Keratinocyte (primary cell): ENCODE results near the gene TALDO1. TPM values are rescaled to one million over a fixed set of nuclear protein-coding genes. Genes with fewer than 3 reads are reported as not detected.
A peak's percentile ranks its signal among the peaks of the same experiment; 100 is the strongest.

ENCODE experiments used
- DNase-seq: peaks from one replicate; pipeline ENCODE4 v3.0.0-alpha.2; 2011; ENCODE audit warnings: low read depth, missing footprints, low spot score
- FAIRE-seq: peaks from 2 replicates; lab custom pipeline; 2011; peaks lifted over from hg19 to GRCh38; lab: Jason Lieb, UNC
- H2AFZ ChIP-seq: 2 replicates; pipeline ENCODE4 v1.6.0; 2012; ENCODE audit warnings: low read length, control low read depth, inconsistent platforms; ENCODE audit not compliant: control insufficient read depth
- H3K27ac ChIP-seq: 2 replicates; pipeline ENCODE4 v1.5.1; 2011; ENCODE audit warnings: low read length; ENCODE audit not compliant: control insufficient read depth, insufficient read depth
- H3K27me3 ChIP-seq: 3 replicates; pipeline ENCODE4 v1.6.0; 2011; ENCODE audit warnings: low read length; ENCODE audit not compliant: control insufficient read depth, insufficient read depth; ENCODE audit errors: extremely low read depth
- H3K36me3 ChIP-seq, 2 experiments: 2 replicates in 1 of 2; 3 replicates in 1 of 2; pipeline ENCODE4 v1.5.1; 2011; ENCODE audit warnings: low read length in 2 of 2, mild to moderate bottlenecking in 1 of 2; ENCODE audit not compliant: control insufficient read depth in 2 of 2, insufficient read depth in 2 of 2; ENCODE audit errors: extremely low read depth in 1 of 2
- H3K4me1 ChIP-seq: 3 replicates; pipeline ENCODE4 v1.5.1; 2011; ENCODE audit warnings: low read length; ENCODE audit not compliant: control insufficient read depth, insufficient read depth; ENCODE audit errors: extremely low read depth
- H3K4me2 ChIP-seq: 3 replicates; pipeline ENCODE4 v1.6.0; 2011; ENCODE audit warnings: low read depth, low read length; ENCODE audit not compliant: control insufficient read depth, insufficient read depth; ENCODE audit errors: extremely low read depth
- H3K4me3 ChIP-seq, 3 experiments: fragments of 200-600 bp in 1 of 3; sonication (generic) in 1 of 3; 2 replicates in 2 of 3; 3 replicates in 1 of 3; pipeline ENCODE4 v1.5.1; 2011 to 2016; ENCODE audit warnings: low read length in 3 of 3, mild to moderate bottlenecking in 3 of 3, control low read depth in 2 of 3, inconsistent platforms in 1 of 3, low read depth in 1 of 3, mixed read lengths in 1 of 3, mixed run types in 1 of 3, moderate library complexity in 1 of 3; ENCODE audit not compliant: control insufficient read depth in 2 of 3, insufficient read depth in 2 of 3; ENCODE audit errors: extremely low read depth in 1 of 3
- H3K79me2 ChIP-seq: 2 replicates; pipeline ENCODE4 v1.6.0; 2012; ENCODE audit warnings: low read length; ENCODE audit not compliant: control insufficient read depth, insufficient read depth
- H3K9ac ChIP-seq: 3 replicates; pipeline ENCODE4 v1.6.0; 2011; ENCODE audit warnings: low read length; ENCODE audit not compliant: control insufficient read depth, insufficient read depth; ENCODE audit errors: extremely low read depth
- H3K9me1 ChIP-seq: 3 replicates; pipeline ENCODE4 v1.6.0; 2011; ENCODE audit warnings: low read length; ENCODE audit not compliant: control insufficient read depth, insufficient read depth; ENCODE audit errors: extremely low read depth
- H3K9me3 ChIP-seq: 2 replicates; pipeline ENCODE4 v1.5.1; 2012; ENCODE audit warnings: low read depth, low read length; ENCODE audit not compliant: control insufficient read depth
- H4K20me1 ChIP-seq: 3 replicates; pipeline ENCODE4 v1.6.0; 2011; ENCODE audit warnings: low read length; ENCODE audit not compliant: control insufficient read depth, insufficient read depth; ENCODE audit errors: extremely low read depth
- EZH2 ChIP-seq: IDR thresholded peaks from one replicate; pipeline ENCODE4 v1.6.1; 2012; ENCODE audit warnings: inconsistent platforms, mild to moderate bottlenecking, low read length, moderate library complexity
- dilution Hi-C: fragments of 300-500 bp; cut with MboI; formaldehyde crosslinking; loops from one replicate; pipeline ENCODE4 v1.7.0; 2020; ENCODE audit warnings: low sequenced_read_pairs; ENCODE audit not compliant: extremely low pct_ligation_motif_present
- polyA plus RNA-seq, 5 experiments: library from polyadenylated mRNA; depleted of rRNA in 3 of 5; stranded (reverse) in 3 of 5; stranded (forward) in 1 of 5; unstranded in 1 of 5; fragments of >200 nt; gene quantifications; 1 replicate in 1 of 5; 2 replicates in 3 of 5; 3 replicates in 1 of 5; pipeline versions ENCODE4 v1.2.1 to v1.2.3, GENCODE V29; 2011 to 2012; ENCODE audit warnings: missing spikeins in 2 of 5, low read depth in 1 of 5, low replicate concordance in 1 of 5
- TF ChIP-seq, protein P1 (sequence below), 3 experiments: IDR thresholded peaks in 1 of 3; conservative IDR thresholded peaks in 1 of 3; optimal IDR thresholded peaks in 1 of 3; 2 replicates in 2 of 3; 3 replicates in 1 of 3; pipeline versions ENCODE3 to v1.5.1; 2011; ENCODE audit warnings: low read length in 3 of 3, mild to moderate bottlenecking in 3 of 3, moderate library complexity in 2 of 3, control low read depth in 1 of 3, inconsistent platforms in 1 of 3; ENCODE audit not compliant: insufficient read depth in 2 of 3; ENCODE audit errors: extremely low read depth in 1 of 3

The TALDO1 gene
- polyA plus RNA-seq, 1 donor (not counting 4 experiments of a cell fraction or from before 2014, with no cell fraction given): 162 TPM

DNA sequence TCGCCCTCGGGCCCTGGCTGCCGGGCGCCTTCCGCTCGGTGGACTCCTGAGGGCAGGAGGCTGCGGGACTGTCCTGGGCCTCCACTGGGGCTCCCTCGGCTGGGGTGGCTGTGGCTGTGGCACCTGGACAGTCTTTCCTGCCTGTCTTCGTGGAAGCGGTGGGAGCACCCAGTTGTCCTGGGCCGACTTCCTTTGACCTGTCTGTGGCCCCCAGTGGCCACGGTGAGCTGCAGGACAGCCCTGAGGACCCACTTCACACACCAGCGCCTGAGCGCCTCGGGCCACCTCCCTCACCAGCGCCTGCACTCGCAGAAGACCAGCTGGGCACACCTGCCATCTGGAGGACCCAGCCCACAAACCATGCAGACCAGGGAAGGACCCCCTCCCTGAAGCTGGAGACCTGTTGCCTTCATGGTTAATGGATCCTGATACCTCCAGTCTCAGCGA is 43.0 kb upstream of the TALDO1 start:
- no peak for TF ChIP-seq EZH2
- TF ChIP-seq, protein P1, sequence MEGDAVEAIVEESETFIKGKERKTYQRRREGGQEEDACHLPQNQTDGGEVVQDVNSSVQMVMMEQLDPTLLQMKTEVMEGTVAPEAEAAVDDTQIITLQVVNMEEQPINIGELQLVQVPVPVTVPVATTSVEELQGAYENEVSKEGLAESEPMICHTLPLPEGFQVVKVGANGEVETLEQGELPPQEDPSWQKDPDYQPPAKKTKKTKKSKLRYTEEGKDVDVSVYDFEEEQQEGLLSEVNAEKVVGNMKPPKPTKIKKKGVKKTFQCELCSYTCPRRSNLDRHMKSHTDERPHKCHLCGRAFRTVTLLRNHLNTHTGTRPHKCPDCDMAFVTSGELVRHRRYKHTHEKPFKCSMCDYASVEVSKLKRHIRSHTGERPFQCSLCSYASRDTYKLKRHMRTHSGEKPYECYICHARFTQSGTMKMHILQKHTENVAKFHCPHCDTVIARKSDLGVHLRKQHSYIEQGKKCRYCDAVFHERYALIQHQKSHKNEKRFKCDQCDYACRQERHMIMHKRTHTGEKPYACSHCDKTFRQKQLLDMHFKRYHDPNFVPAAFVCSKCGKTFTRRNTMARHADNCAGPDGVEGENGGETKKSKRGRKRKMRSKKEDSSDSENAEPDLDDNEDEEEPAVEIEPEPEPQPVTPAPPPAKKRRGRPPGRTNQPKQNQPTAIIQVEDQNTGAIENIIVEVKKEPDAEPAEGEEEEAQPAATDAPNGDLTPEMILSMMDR (optimal IDR thresholded peaks at IDR 0.05 in 1 of 3, IDR thresholded peaks at IDR 0.05 in 1 of 3, conservative IDR thresholded peaks at IDR 0.05 in 1 of 3; ENCODE audit: extremely low read depth in 1 of 3, insufficient read depth in 2 of 3, low read length in 3 of 3): no peak
- DNase-seq (no peak), FAIRE-seq (no peak)
- Histone ChIP-seq H3K4me2 (no peak overlapping the region), H4K20me1 (no peaks in the 10 kb centered on the region), H3K4me3 (no peak overlapping the region), H3K27me3 (no peaks in the 10 kb centered on the region), H3K79me2 (peaks cover 33% of the 10 kb centered on the region), H3K9me1 (no peaks in the 10 kb centered on the region), H3K36me3 (peaks cover 11 to 17% of the 10 kb centered on the region in 2 experiments), H3K9ac (no peak overlapping the region), H3K27ac (no peak overlapping the region), H3K4me1 (peaks cover 20% of the 10 kb centered on the region), H3K9me3 (no peaks in the 10 kb centered on the region), H2AFZ (no peak overlapping the region)
- dilution Hi-C loops: no loop called here

DNA sequence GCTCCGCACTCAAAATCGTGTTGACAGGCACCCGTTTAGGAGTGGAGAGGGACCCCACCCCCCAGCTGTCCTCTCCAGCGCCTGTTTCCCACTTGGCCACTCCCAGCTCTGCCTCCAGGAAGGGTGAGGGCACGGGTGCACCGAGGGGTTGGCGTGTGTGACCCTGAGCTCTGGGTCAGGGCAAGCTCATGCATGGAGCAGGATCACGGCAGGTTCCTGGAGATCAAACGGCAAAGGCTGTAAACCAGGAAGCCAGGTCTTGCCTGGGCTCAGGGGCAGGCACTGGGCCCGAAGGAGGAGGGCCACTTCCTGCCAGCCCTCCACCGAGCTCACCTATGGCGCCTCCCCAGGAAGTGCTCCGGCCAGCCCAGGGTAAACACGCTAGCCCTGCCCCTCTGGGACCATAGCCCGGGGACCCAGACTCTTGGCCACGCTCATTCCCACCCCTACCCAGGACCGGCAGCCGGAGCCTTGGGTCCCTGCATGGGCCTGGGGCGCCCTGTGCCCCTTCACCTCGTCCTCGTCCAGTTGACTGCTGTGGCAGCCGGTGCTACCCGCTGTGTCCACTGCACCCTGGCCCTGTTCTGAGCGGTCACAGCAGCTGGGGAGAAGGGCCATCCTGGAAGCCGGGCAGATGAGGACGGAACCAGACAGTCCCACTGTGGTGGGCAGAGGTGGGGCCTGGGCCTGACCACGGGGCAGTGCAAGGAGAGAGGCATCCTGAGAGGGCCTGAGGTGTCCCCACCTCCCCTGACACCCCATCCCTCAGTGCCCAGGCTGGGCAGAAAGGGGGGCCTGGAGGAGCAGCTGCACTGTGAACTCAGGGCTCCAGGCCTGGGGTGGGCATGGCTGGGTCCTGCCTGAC is 42.3 kb upstream of the TALDO1 start:
- DNase-seq (no peak), FAIRE-seq (no peak)
- Histone ChIP-seq H2AFZ (no peak overlapping the region), H3K36me3 (peaks cover 10 to 11% of the 10 kb centered on the region in 2 experiments), H3K4me3 (peak overlapping the region; percentile 56 to 90 (median 84)), H3K9ac (peak overlapping the region; percentile 41), H3K4me1 (peaks cover 20% of the 10 kb centered on the region), H3K4me2 (peak overlapping the region; percentile 66), H3K79me2 (peaks cover 33% of the 10 kb centered on the region), H3K27me3 (no peaks in the 10 kb centered on the region), H4K20me1 (no peaks in the 10 kb centered on the region), H3K27ac (peak overlapping the region; percentile 40), H3K9me1 (peaks cover 2% of the 10 kb centered on the region), H3K9me3 (no peaks in the 10 kb centered on the region)
- TF ChIP-seq, protein P1 (optimal IDR thresholded peaks at IDR 0.05 in 1 of 3, IDR thresholded peaks at IDR 0.05 in 1 of 3, conservative IDR thresholded peaks at IDR 0.05 in 1 of 3; ENCODE audit: extremely low read depth in 1 of 3, insufficient read depth in 2 of 3, low read length in 3 of 3): no peak
- dilution Hi-C loops: no loop called here
